ENCODE measurements around the gene HK3. TPM values are rescaled to one million over a fixed set of nuclear protein-coding genes. Genes with fewer than 3 reads are reported as not detected.

Gene HK3
- total RNA-seq, 1 experiment from 2014 or later: 1.5 TPM

DNA sequence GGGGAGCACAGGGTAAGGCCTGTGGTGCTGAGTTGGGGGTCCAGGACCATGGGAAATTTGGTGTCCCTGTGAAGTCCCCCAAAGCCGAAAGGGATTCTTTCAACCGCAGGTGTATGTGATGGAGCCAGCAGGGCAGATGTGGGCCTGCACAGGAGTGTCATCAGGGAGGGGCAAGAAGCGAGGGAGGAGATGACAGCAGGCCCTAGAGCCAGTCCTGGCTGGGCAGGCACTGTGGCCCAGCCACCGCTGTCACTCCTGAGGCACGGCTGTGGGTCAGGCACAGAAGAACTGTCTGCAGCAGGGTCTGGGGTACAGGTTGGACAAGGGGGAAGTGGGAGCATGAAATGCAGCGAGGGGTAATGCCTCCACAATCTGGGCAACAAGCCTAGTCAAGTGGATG lies 4.8 kb downstream of the HK3 start:
- BruUV-seq (replicated peaks): no TSS peak
- CTCF ChIA-PET: no interaction called here
- Mint-ChIP-seq H3K36me3 (ENCODE audit: insufficient read depth, unreplicated experiment) (no peaks in the 10 kb centered on the region), H3K27ac (ENCODE audit: unreplicated experiment) (no peak overlapping the region), H3K4me1 (ENCODE audit: low read depth, unreplicated experiment) (peaks cover under 1% of the 10 kb centered on the region), H3K9me3 (ENCODE audit: low read depth, unreplicated experiment) (no peaks in the 10 kb centered on the region), H3K27me3 (ENCODE audit: unreplicated experiment) (peaks cover 46% of the 10 kb centered on the region), H3K4me3 (ENCODE audit: low read depth, unreplicated experiment) (no peak overlapping the region)
- TF ChIP-seq, protein P1, sequence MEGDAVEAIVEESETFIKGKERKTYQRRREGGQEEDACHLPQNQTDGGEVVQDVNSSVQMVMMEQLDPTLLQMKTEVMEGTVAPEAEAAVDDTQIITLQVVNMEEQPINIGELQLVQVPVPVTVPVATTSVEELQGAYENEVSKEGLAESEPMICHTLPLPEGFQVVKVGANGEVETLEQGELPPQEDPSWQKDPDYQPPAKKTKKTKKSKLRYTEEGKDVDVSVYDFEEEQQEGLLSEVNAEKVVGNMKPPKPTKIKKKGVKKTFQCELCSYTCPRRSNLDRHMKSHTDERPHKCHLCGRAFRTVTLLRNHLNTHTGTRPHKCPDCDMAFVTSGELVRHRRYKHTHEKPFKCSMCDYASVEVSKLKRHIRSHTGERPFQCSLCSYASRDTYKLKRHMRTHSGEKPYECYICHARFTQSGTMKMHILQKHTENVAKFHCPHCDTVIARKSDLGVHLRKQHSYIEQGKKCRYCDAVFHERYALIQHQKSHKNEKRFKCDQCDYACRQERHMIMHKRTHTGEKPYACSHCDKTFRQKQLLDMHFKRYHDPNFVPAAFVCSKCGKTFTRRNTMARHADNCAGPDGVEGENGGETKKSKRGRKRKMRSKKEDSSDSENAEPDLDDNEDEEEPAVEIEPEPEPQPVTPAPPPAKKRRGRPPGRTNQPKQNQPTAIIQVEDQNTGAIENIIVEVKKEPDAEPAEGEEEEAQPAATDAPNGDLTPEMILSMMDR (IDR thresholded peaks at IDR 0.05; ENCODE audit: unreplicated experiment): no peak
- intact Hi-C loops (cut with micrococcal nuclease; ENCODE audit: unreplicated experiment): no loop called here
- DNase-seq: no peak

DNA sequence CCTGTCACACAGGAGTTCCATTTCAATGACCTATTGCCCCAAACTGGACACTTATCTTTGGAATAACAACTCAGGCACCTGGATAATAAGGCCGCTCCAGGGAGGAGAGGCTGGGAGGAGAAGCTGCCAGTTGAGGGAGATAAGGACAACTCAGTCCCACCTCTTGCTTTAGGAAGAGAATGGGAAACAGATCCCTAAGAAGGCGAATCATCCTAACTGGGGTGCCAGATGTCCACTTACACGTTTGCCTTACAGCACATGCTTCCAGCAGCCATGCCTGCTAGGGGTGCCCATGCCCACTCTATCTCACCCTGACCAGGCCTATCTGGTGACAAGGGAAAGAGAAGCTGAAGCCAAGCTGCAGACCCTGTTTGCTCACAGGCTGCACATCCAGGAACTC lies 6.5 kb downstream of the HK3 start:
- no peak overlapping the region for H3K4me3 Mint-ChIP-seq (ENCODE audit: low read depth, unreplicated experiment)
- no peaks in the 10 kb centered on the region for H3K9me3 Mint-ChIP-seq (ENCODE audit: low read depth, unreplicated experiment)
- intact Hi-C loops (cut with micrococcal nuclease; ENCODE audit: unreplicated experiment): no loop called here
- peaks cover 46% of the 10 kb centered on the region for H3K27me3 Mint-ChIP-seq (ENCODE audit: unreplicated experiment)
- no peak overlapping the region for H3K27ac Mint-ChIP-seq (ENCODE audit: unreplicated experiment)
- CTCF ChIA-PET: no interaction called here
- H3K4me1 Mint-ChIP-seq (ENCODE audit: low read depth, unreplicated experiment): no peaks in the 10 kb centered on the region
- no peaks in the 10 kb centered on the region for H3K36me3 Mint-ChIP-seq (ENCODE audit: insufficient read depth, unreplicated experiment)
- TF ChIP-seq, protein P1 (IDR thresholded peaks at IDR 0.05; ENCODE audit: unreplicated experiment): no peak
- no peak for DNase-seq
- BruUV-seq (replicated peaks): no TSS peak

DNA sequence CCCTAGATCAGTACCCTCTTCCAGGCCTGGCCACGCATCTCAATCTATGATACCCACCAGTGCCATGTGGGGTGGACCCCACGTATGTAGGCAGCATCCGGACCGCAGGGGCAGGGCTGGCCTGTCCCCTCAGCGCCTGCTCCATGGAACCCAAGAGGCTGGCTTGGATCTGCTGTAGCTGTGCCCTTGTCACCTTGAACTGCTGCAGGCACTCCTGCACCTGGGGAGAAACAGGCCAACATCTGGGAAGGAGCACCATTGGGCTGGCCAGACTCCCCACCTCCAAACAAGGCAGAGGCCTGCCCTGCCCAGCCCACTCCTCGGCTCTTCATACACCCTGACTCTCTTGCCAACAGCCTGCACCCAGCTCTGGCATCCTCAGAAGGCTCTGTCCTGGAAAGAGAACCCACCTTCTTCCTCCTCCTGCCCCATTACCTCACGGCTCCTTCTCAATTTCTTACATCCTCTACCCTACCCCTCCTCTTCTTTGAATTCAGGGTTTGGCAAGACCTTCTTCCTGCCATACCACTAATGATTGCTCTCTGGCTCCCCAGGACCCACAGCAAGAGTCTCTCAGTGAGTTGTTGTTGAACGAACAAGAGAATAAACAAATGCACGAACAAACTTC lies 7.7 kb downstream of the HK3 start:
- DNase-seq: no peak
- H3K27ac Mint-ChIP-seq (ENCODE audit: unreplicated experiment): no peak overlapping the region
- peaks cover 46% of the 10 kb centered on the region for H3K27me3 Mint-ChIP-seq (ENCODE audit: unreplicated experiment)
- no peaks in the 10 kb centered on the region for H3K36me3 Mint-ChIP-seq (ENCODE audit: insufficient read depth, unreplicated experiment)
- intact Hi-C loops (cut with micrococcal nuclease; ENCODE audit: unreplicated experiment): no loop called here
- H3K4me1 Mint-ChIP-seq (ENCODE audit: low read depth, unreplicated experiment): no peaks in the 10 kb centered on the region
- CTCF ChIA-PET: no interaction called here
- H3K4me3 Mint-ChIP-seq (ENCODE audit: low read depth, unreplicated experiment): no peak overlapping the region
- TF ChIP-seq, protein P1 (IDR thresholded peaks at IDR 0.05; ENCODE audit: unreplicated experiment): no peak
- H3K9me3 Mint-ChIP-seq (ENCODE audit: low read depth, unreplicated experiment): no peaks in the 10 kb centered on the region
- no TSS peak for BruUV-seq (replicated peaks)

DNA sequence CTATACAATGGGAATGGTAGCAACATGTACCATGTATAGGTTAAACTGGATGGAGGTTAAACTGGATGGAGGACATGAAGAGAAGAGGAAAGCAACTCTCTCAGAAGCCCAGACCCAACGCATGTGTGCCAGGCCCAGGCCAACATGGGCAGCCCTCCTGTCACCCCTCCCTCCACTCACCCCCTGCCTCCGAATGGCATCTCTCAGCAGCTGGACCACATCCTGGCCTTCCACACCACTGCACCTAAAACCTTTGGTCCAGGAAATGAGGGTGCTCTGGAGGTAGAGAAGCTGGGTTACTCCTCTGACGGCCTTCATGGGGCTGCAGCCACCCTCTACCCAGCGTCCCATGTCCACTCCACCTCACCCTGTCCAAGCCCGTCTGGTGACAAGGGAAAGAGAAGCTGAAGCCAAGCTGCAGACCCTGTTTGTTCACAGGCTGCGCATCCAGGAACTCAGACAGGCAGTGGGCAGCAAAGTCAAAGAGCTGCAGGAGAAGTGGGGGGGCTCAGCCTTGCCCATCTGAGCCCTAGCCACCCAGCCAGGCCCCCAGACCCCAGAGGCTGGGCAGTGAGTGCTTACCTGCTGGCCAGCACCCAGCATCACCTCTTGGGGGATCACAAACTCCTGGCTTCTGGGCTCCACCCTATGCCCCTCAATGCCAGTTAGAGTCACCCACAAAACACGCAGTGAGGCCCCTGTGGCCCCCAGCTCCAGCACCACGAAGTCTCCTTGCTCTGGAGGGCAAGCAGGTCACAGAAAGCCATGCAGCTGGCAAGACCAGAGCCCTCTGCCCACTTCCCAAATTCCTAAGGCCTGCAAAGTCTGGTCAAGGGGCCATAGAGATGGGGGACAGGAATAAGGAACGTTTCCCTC lies 8.5 kb downstream of the HK3 start:
- TF ChIP-seq, protein P1 (IDR thresholded peaks at IDR 0.05; ENCODE audit: unreplicated experiment): no peak
- H3K27me3 Mint-ChIP-seq (ENCODE audit: unreplicated experiment): peaks cover 46% of the 10 kb centered on the region
- no peaks in the 10 kb centered on the region for H3K4me1 Mint-ChIP-seq (ENCODE audit: low read depth, unreplicated experiment)
- no peaks in the 10 kb centered on the region for H3K36me3 Mint-ChIP-seq (ENCODE audit: insufficient read depth, unreplicated experiment)
- H3K9me3 Mint-ChIP-seq (ENCODE audit: low read depth, unreplicated experiment): no peaks in the 10 kb centered on the region
- no TSS peak for BruUV-seq (replicated peaks)
- DNase-seq: no peak
- H3K27ac Mint-ChIP-seq (ENCODE audit: unreplicated experiment): no peak overlapping the region
- H3K4me3 Mint-ChIP-seq (ENCODE audit: low read depth, unreplicated experiment): no peak overlapping the region
- CTCF ChIA-PET: no interaction called here
- intact Hi-C loops (cut with micrococcal nuclease; ENCODE audit: unreplicated experiment): no loop called here

All from Calu3 (cell line).